Skeletal muscle tissue (tissue), 4 donors: Measurements from ENCODE around the gene LMTK3. TPM values are rescaled to one million over a fixed set of nuclear protein-coding genes. Genes with fewer than 3 reads are reported as not detected.
"Not testable (repeated sequence)": the region's sequence is repeated elsewhere in the genome, so short reads cannot be mapped to it uniquely, and the experiment has no call there.

Experiments
- H3K27ac ChIP-seq: one replicate; pipeline ENCODE4 v1.7.0; 2013; ENCODE audit warnings: mild to moderate bottlenecking, low read depth, low read length, inconsistent platforms
- H3K27me3 ChIP-seq, 3 donors: one replicate each; pipeline ENCODE4 v1.7.0; 2013; ENCODE audit warnings: low read length in 3 of 3; ENCODE audit not compliant: control insufficient read depth in 3 of 3, insufficient read depth in 3 of 3
- H3K36me3 ChIP-seq, 3 donors: one replicate each; pipeline ENCODE4 v1.7.0; 2013; ENCODE audit warnings: low read length in 3 of 3; ENCODE audit not compliant: control insufficient read depth in 3 of 3, insufficient read depth in 3 of 3
- H3K4me1 ChIP-seq, 3 donors: one replicate each; pipeline ENCODE4 v1.7.0; 2013; ENCODE audit warnings: low read length in 3 of 3, mild to moderate bottlenecking in 3 of 3; ENCODE audit not compliant: control insufficient read depth in 3 of 3, insufficient read depth in 3 of 3
- H3K4me3 ChIP-seq, 3 donors: one replicate each; pipeline ENCODE4 v1.7.0; 2013; ENCODE audit warnings: low read length in 3 of 3
- H3K9ac ChIP-seq, 3 donors: one replicate each; pipeline ENCODE4 v1.7.0; 2013; ENCODE audit warnings: low read length in 3 of 3, mild to moderate bottlenecking in 3 of 3, moderate library complexity in 2 of 3, low read depth in 1 of 3
- H3K9me3 ChIP-seq, 3 donors: one replicate each; pipeline ENCODE4 v1.7.0; 2013; ENCODE audit warnings: low read length in 3 of 3; ENCODE audit not compliant: control insufficient read depth in 3 of 3
- total RNA-seq: library from RNA; depleted of rRNA; stranded (reverse); fragments of >200 nt; gene quantifications from one replicate; pipeline ENCODE4 v1.2.3, GENCODE V29; 2014
- donor health status: Osteomylitis.

Gene LMTK3
- total RNA-seq, 1 donor from 2014 or later = not detected

DNA sequence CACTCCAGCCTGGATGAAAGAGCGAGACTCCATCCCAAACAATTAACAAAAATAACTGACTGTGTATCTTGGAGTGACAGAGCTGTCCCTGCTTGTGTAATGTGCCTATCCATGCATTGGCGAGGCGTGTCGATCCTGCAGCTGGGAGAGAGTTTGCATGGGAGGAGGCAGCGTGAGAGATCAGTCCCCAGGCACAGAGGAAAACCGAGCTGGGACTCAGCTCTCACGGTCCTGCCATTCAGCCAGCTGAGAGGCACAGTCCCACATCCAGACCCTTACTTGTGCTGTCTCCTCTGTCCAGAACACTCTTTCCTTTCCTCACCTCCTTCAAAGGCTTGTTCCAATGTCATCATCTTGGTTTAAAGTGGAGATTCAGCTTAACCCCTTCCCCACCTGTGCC, 28.5 kb upstream of the LMTK3 start:
- peaks cover 5 to 9% (median 8%) of the 10 kb centered on the region in 3 donors for H3K4me1 ChIP-seq
- H3K27ac ChIP-seq = no peak overlapping the region
- H3K36me3 ChIP-seq = no peaks in the 10 kb centered on the region
- peaks cover 0 to 2% (median 0%) of the 10 kb centered on the region in 3 donors for H3K27me3 ChIP-seq
- no peaks in the 10 kb centered on the region for H3K9me3 ChIP-seq
- H3K4me3 ChIP-seq = no peak overlapping the region
- H3K9ac ChIP-seq = no peak overlapping the region

GRCh38 chr19:48539503-48540096, 28.0 kb upstream of the LMTK3 start:
- no peak overlapping the region for H3K27ac ChIP-seq

DNA sequence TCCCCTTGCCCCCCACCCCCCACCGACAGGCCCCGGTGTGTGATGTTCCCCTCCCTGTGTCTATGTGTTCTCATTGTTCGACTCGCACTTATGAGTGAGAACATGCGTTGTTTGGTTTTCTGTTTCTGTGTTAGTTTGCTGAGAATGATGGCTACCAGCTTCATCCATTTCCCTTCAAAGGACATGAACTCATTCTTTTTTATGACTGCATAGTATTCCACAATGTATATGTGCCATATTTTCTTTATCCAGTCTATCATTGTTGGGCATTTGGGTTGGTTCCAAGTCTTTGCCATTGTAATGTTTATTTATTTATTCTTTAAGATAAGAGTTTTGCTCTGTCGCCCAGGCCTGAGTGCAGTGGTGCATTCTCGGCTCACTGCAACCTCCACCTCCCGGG, 26.4 kb upstream of the LMTK3 start:
- not testable (repeated sequence) for H3K9me3 ChIP-seq, H3K27me3 ChIP-seq, H3K9ac ChIP-seq

More at GRCh38 chr19:48539503-48540096, 28.0 kb upstream of the LMTK3 start:
- H3K36me3 ChIP-seq = no peaks in the 10 kb centered on the region
- peaks cover 5 to 9% (median 8%) of the 10 kb centered on the region in 3 donors for H3K4me1 ChIP-seq
- H3K9me3 ChIP-seq = no peaks in the 10 kb centered on the region
- H3K27me3 ChIP-seq = peaks cover 0 to 2% (median 0%) of the 10 kb centered on the region in 3 donors
- H3K9ac ChIP-seq = no peak overlapping the region
- no peak overlapping the region for H3K4me3 ChIP-seq

GRCh38 chr19:48537541-48537940, 25.9 kb upstream of the LMTK3 start:
- no peak overlapping the region for H3K9ac ChIP-seq
- no peaks in the 10 kb centered on the region for H3K9me3 ChIP-seq
- peaks cover 0 to 2% (median 0%) of the 10 kb centered on the region in 3 donors for H3K4me1 ChIP-seq
- no peaks in the 10 kb centered on the region for H3K27me3 ChIP-seq
- H3K4me3 ChIP-seq = no peak overlapping the region
- H3K36me3 ChIP-seq = no peaks in the 10 kb centered on the region
- H3K27ac ChIP-seq = no peak overlapping the region

More for the DNA sequence above, 26.4 kb upstream of the LMTK3 start:
- H3K4me1 ChIP-seq, H3K4me3 ChIP-seq, H3K36me3 ChIP-seq, H3K27ac ChIP-seq: not testable (repeated sequence)

DNA sequence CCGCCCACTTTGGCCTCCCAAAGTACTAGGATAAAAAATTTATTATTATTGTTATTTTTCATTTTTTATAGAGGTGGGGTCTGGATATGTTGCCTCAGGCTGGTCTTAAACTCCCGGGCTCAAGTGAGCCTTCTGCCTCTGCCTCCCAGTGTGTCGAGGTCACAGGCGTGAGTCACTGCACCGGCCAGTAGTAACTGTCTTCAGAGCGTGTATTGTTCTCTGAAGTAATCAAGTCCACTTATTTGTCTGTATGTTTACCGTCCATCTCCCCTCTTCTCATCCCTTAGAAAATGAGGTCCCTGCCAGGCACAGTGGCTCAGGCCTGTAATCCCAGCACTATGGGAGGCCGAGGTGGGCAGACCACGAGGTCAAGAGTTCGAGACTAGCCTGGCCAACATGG, 22.1 kb upstream of the LMTK3 start:
- peaks cover 0 to 4% (median 0%) of the 10 kb centered on the region in 3 donors for H3K27me3 ChIP-seq
- no peak overlapping the region for H3K4me3 ChIP-seq
- H3K9me3 ChIP-seq = peaks cover 0 to 2% (median 0%) of the 10 kb centered on the region in 3 donors
- no peaks in the 10 kb centered on the region for H3K4me1 ChIP-seq
- no peak overlapping the region for H3K9ac ChIP-seq
- H3K36me3 ChIP-seq = no peaks in the 10 kb centered on the region
- H3K27ac ChIP-seq = no peak overlapping the region

DNA sequence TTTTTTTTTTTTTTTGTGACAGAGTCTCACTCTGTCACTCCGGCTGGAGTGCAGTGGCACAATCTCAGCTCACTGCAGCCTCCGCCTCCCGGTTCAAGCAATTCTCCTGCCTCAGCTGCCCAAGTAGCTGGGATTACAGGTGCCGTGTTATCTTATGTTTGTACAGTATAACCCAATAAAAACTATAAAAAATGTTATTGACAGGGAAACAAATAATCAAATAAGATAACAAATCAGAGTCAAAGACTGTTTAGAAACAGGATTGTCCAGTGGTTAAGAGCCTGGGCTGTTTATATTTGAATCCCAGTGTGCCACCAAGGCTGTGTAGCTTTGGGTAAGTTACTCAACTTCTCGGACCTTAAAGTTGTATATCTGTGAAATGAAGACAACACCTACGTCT, 19.1 kb upstream of the LMTK3 start:
- no peaks in the 10 kb centered on the region for H3K36me3 ChIP-seq
- no peak overlapping the region for H3K27ac ChIP-seq
- no peaks in the 10 kb centered on the region for H3K4me1 ChIP-seq
- H3K27me3 ChIP-seq = peaks cover 0 to 4% (median 0%) of the 10 kb centered on the region in 3 donors
- no peak overlapping the region for H3K9ac ChIP-seq
- no peak overlapping the region for H3K4me3 ChIP-seq
- H3K9me3 ChIP-seq = peaks cover 2 to 6% (median 4%) of the 10 kb centered on the region in 3 donors

GRCh38 chr19:48530066-48530720, 18.6 kb upstream of the LMTK3 start:
- no peaks in the 10 kb centered on the region for H3K36me3 ChIP-seq
- H3K4me1 ChIP-seq = no peaks in the 10 kb centered on the region
- no peak overlapping the region for H3K27ac ChIP-seq

DNA sequence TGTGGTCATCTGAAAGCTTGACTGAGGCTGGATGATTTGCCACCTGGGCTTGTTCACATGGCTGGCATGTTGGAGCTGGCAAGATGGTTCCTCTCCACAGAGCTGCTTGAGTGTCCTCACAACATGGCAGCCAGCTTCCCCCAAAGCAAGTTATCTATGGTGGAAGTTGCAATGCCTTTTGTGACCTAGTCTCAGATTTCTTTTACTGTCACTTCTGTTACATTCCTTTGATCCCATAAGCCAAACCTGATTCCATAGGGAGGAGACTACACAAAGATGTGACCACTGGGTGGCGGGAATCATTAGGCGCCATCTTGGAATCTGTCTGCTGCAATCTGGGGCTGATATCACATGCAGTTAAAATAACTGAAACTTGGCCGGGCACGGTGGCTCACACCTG, 17.5 kb upstream of the LMTK3 start:
- peaks cover 5 to 10% (median 8%) of the 10 kb centered on the region in 3 donors for H3K9me3 ChIP-seq
- no peaks in the 10 kb centered on the region for H3K4me1 ChIP-seq
- peaks cover 0 to 4% (median 0%) of the 10 kb centered on the region in 3 donors for H3K27me3 ChIP-seq
- H3K36me3 ChIP-seq = no peaks in the 10 kb centered on the region
- no peak overlapping the region for H3K9ac ChIP-seq
- H3K4me3 ChIP-seq = no peak overlapping the region
- H3K27ac ChIP-seq = no peak overlapping the region

More at GRCh38 chr19:48530066-48530720, 18.6 kb upstream of the LMTK3 start:
- H3K27me3 ChIP-seq = peaks cover 0 to 4% (median 0%) of the 10 kb centered on the region in 3 donors
- no peak overlapping the region for H3K9ac ChIP-seq
- H3K4me3 ChIP-seq = no peak overlapping the region
- peaks cover 2 to 6% (median 4%) of the 10 kb centered on the region in 3 donors for H3K9me3 ChIP-seq

GRCh38 chr19:48524732-48525131, 13.1 kb upstream of the LMTK3 start:
- H3K27ac ChIP-seq = no peak overlapping the region
- no peaks in the 10 kb centered on the region for H3K36me3 ChIP-seq
- H3K9me3 ChIP-seq = peaks cover 7 to 12% (median 10%) of the 10 kb centered on the region in 3 donors
- H3K27me3 ChIP-seq = no peaks in the 10 kb centered on the region
- H3K4me3 ChIP-seq = no peak overlapping the region
- no peak overlapping the region for H3K9ac ChIP-seq
- H3K4me1 ChIP-seq = no peaks in the 10 kb centered on the region

- Histone ChIP-seq H3K4me1 (no peaks in the 10 kb centered on the region), H3K27me3 (no peaks in the 10 kb centered on the region), H3K36me3 (no peaks in the 10 kb centered on the region), H3K9ac (no peak overlapping the region), H3K9me3 (peaks cover 7 to 12% (median 10%) of the 10 kb centered on the region in 3 donors), H3K4me3 (no peak overlapping the region), H3K27ac (no peak overlapping the region)
Measured at GRCh38 chr19:48524221-48524620, 12.6 kb upstream of the LMTK3 start.
